ENCODE results near the gene GJB6.
A peak's percentile ranks its signal among the peaks of the same experiment; 100 is the strongest.

Gene GJB6

GRCh38 chr13:20270163-20270865 is 38.2 kb upstream of the GJB6 start:
- DNase-seq (ENCODE audit: extremely low read depth, insufficient read length): no peak
- H3K4me3 ChIP-seq (replicated peaks; ENCODE audit: low read depth, low read length): no peak overlapping the region
- no peaks in the 10 kb centered on the region for H3K36me3 ChIP-seq (ENCODE audit: control insufficient read depth, insufficient read depth, low read length)
- no peak for TF ChIP-seq CTCF (IDR thresholded peaks at IDR 0.05; ENCODE audit: insufficient read depth, low read length, poor library complexity, severe bottlenecking)
- no peaks in the 10 kb centered on the region; the same call in 1 of the 2 replicates for H3K27me3 ChIP-seq (replicated peaks; ENCODE audit: control insufficient read depth, insufficient read depth, low read length)

GRCh38 chr13:20264271-20265018 is 32.3 kb upstream of the GJB6 start:
- TF ChIP-seq CTCF (IDR thresholded peaks at IDR 0.05; ENCODE audit: insufficient read depth, low read length, poor library complexity, severe bottlenecking): no peak
- DNase-seq (ENCODE audit: extremely low read depth, insufficient read length): peak; percentile 8
- Histone ChIP-seq H3K36me3 (ENCODE audit: control insufficient read depth, insufficient read depth, low read length) (no peaks in the 10 kb centered on the region), H3K4me3 (replicated peaks; ENCODE audit: low read depth, low read length) (no peak overlapping the region), H3K27me3 (replicated peaks; ENCODE audit: control insufficient read depth, insufficient read depth, low read length) (no peaks in the 10 kb centered on the region; the same call in 1 of the 2 replicates)

GRCh38 chr13:20263393-20264044 is 31.4 kb upstream of the GJB6 start:
- Histone ChIP-seq H3K36me3 (ENCODE audit: control insufficient read depth, insufficient read depth, low read length) (no peaks in the 10 kb centered on the region), H3K4me3 (replicated peaks; ENCODE audit: low read depth, low read length) (no peak overlapping the region), H3K27me3 (replicated peaks; ENCODE audit: control insufficient read depth, insufficient read depth, low read length) (no peaks in the 10 kb centered on the region; the same call in 1 of the 2 replicates)
- DNase-seq (ENCODE audit: extremely low read depth, insufficient read length): no peak
- TF ChIP-seq CTCF (IDR thresholded peaks at IDR 0.05; ENCODE audit: insufficient read depth, low read length, poor library complexity, severe bottlenecking): no peak

GRCh38 chr13:20258963-20259288 is 26.8 kb upstream of the GJB6 start:
- no peak for TF ChIP-seq CTCF (IDR thresholded peaks at IDR 0.05; ENCODE audit: insufficient read depth, low read length, poor library complexity, severe bottlenecking)
- no peak for DNase-seq (ENCODE audit: extremely low read depth, insufficient read length)
- no peaks in the 10 kb centered on the region for H3K27me3 ChIP-seq (replicated peaks; ENCODE audit: control insufficient read depth, insufficient read depth, low read length)
- no peak overlapping the region for H3K4me3 ChIP-seq (replicated peaks; ENCODE audit: low read depth, low read length)
- H3K36me3 ChIP-seq (ENCODE audit: control insufficient read depth, insufficient read depth, low read length): no peaks in the 10 kb centered on the region

- no peak for DNase-seq (ENCODE audit: extremely low read depth, insufficient read length)
- Histone ChIP-seq H3K27me3 (replicated peaks; ENCODE audit: control insufficient read depth, insufficient read depth, low read length) (no peaks in the 10 kb centered on the region), H3K4me3 (replicated peaks; ENCODE audit: low read depth, low read length) (no peak overlapping the region), H3K36me3 (ENCODE audit: control insufficient read depth, insufficient read depth, low read length) (no peaks in the 10 kb centered on the region)
- no peak for TF ChIP-seq CTCF (IDR thresholded peaks at IDR 0.05; ENCODE audit: insufficient read depth, low read length, poor library complexity, severe bottlenecking)
Measured at GRCh38 chr13:20258208-20258962, 26.3 kb upstream of the GJB6 start.
